HG03520 (cell line): ENCODE results near the gene LCE6A.

ENCODE experiments used
- ATAC-seq: cut with Tn5 transposase; IDR thresholded peaks from one replicate; pipeline ENCODE4 v1.9.1; 2021; ENCODE audit warnings: mild to moderate bottlenecking, moderate library complexity; ENCODE audit not compliant: unreplicated experiment

The LCE6A gene

GRCh38 chr1:152842556-152842955, at the start of gene LCE6A:
Gene LCE6A, plus strand, starts transcription at chr1:152842856. Its CDS starts 665 bp downstream, at chr1:152843521.
- no peak for ATAC-seq

GRCh38 chr1:152795686-152796085, 47.0 kb upstream of the LCE6A start:
- no peak for ATAC-seq

GRCh38 chr1:152796421-152796820, 46.2 kb upstream of the LCE6A start, which contains the start of gene LCE1D:
Gene LCE1D, plus strand, starts transcription at chr1:152796721. Its CDS starts 1,074 bp downstream, at chr1:152797795.
- no peak for ATAC-seq

GRCh38 chr1:152801333-152801732, 41.3 kb upstream of the LCE6A start:
- no peak for ATAC-seq

GRCh38 chr1:152806576-152806975, 36.1 kb upstream of the LCE6A start, which contains the start of gene LCE1C:
Gene LCE1C, minus strand, starts transcription at chr1:152806651. Its CDS starts 1,173 bp downstream, at chr1:152805478.
- no peak for ATAC-seq

- no peak for ATAC-seq
These were observed 31.6 kb upstream of the LCE6A start for GRCh38 chr1:152811050-152811449.

- no peak for ATAC-seq
These were observed 31.0 kb upstream of the LCE6A start, which contains the start of gene LCE1B for GRCh38 chr1:152811671-152812070. Gene LCE1B, plus strand, starts transcription at chr1:152811971. Its CDS starts 476 bp downstream, at chr1:152812447.

- ATAC-seq: no peak
These were observed 25.3 kb upstream of the LCE6A start for GRCh38 chr1:152817309-152817708.

- ATAC-seq: no peak
These were observed 19.4 kb upstream of the LCE6A start for GRCh38 chr1:152823294-152823693.

- ATAC-seq: no peak
These were observed 17.7 kb upstream of the LCE6A start for GRCh38 chr1:152824964-152825363.

GRCh38 chr1:152827173-152827572, 15.5 kb upstream of the LCE6A start, which contains the start of gene LCE1A:
Gene LCE1A, plus strand, starts transcription at chr1:152827473. Its CDS starts 0 bp downstream, at chr1:152827473.
- no peak for ATAC-seq

GRCh38 chr1:152836870-152837269, 5.8 kb upstream of the LCE6A start:
- no peak for ATAC-seq

GRCh38 chr1:152855661-152856060, 13.0 kb downstream of the LCE6A start:
- ATAC-seq: no peak

GRCh38 chr1:152858062-152858461, 15.4 kb downstream of the LCE6A start:
- no peak for ATAC-seq

- ATAC-seq: no peak
These were observed 17.0 kb downstream of the LCE6A start, which contains the start of gene LCE7A for GRCh38 chr1:152859696-152860095. Gene LCE7A, plus strand, starts transcription at chr1:152859996. Its CDS starts 702 bp downstream, at chr1:152860698.

GRCh38 chr1:152860129-152860528, 17.5 kb downstream of the LCE6A start:
- no peak for ATAC-seq

- no peak for ATAC-seq
These were observed 18.7 kb downstream of the LCE6A start for GRCh38 chr1:152861374-152861773.

- no peak for ATAC-seq
These were observed 21.8 kb downstream of the LCE6A start for GRCh38 chr1:152864443-152864842.

GRCh38 chr1:152866321-152866720, 23.7 kb downstream of the LCE6A start:
- ATAC-seq: no peak

- ATAC-seq: peak; percentile 73
These were observed 27.3 kb downstream of the LCE6A start for GRCh38 chr1:152869808-152870419.

GRCh38 chr1:152870831-152871730, 28.4 kb downstream of the LCE6A start:
- no peak for ATAC-seq

- no peak for ATAC-seq
These were observed 29.1 kb downstream of the LCE6A start for GRCh38 chr1:152871731-152872126.
